ENCODE data around the gene RNF146.
"Not testable (repeated sequence)": the region's sequence is repeated elsewhere in the genome, so short reads cannot be mapped to it uniquely, and the experiment has no call there.

Gene RNF146

GRCh38 chr6:127288705-127289104 is 22.0 kb downstream of the RNF146 start:
- DNase-seq (ENCODE audit: low read depth): no peak

DNA sequence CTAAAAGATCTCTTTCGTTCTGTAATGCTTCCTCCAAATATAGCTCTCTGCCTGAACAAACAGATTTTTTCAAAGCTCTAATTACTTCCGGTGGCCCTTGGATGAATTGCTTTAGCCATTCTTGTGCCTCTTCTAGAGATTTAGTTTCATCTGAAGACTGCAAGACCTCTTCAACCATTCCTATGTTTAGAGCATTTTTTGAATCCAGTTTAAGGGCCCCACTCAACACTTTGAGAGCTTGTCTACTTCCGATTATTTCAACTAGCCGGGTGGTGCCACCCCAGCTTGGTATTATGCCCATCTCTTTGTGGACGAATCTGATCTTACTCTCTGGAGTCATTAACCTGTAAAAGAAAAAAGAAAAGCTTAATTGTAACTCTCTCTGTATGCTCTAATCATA is 23.3 kb downstream of the RNF146 start:
- no peak for DNase-seq (ENCODE audit: low read depth)

DNA sequence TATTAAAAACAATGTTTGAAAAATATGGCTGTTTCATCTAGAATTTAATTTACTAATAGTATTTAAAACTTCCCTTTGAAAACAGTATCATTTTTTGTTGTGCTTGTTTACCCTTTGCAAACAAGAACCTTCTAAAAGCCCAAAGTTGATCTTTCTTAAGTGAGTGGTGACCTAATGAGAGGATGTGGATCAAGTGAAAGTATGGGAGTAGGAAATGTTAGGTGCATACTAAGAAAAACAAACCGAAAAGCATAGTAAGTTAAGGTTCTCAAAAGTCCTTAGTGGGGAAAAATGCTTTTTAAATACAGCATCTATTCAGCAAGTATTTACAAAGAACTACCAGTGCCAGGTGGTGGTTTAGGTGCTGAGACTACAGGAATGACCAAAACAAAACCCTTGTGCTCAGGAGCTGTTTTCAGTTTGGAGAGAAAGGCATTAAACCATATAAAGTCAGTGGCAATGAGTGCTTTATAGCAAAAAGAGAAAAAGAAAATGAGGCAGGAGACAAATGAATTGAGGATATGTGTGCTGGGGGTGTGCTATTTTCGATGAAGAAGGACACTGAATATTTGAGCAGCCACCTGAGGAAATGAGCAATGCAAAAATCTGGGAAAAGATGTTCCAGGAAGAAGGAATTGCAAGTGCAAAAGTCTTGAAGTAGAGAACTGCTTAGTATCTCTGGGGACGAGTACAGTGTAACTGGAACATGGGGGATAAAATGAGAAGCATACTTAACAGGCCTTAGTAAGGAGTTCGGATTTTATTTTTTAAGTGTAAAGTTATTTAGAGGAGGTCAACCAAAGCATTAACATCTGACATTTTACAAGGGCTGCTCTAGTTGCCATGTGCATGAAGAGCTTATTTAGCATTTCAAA is 24.0 kb downstream of the RNF146 start:
- DNase-seq (ENCODE audit: low read depth): no peak

DNA sequence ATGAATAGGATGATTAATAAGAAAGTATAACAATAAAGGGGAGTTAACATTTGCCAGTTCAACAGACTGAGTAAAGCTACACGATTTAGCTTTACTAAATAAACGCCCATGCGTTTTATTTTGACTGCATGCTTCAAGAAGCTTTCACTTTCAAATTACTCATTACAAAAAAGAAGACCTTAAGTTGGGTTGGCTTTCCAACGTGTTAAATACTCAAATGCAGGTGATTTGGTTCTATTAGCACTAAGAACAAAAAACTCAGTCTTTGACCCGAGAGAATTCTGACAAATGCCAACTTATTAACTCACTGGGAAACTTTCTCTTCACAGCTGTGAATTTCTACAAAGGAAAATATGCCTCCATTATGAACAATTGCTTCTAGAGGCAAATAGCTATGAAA is 24.8 kb downstream of the RNF146 start:
- DNase-seq (ENCODE audit: low read depth): no peak

DNA sequence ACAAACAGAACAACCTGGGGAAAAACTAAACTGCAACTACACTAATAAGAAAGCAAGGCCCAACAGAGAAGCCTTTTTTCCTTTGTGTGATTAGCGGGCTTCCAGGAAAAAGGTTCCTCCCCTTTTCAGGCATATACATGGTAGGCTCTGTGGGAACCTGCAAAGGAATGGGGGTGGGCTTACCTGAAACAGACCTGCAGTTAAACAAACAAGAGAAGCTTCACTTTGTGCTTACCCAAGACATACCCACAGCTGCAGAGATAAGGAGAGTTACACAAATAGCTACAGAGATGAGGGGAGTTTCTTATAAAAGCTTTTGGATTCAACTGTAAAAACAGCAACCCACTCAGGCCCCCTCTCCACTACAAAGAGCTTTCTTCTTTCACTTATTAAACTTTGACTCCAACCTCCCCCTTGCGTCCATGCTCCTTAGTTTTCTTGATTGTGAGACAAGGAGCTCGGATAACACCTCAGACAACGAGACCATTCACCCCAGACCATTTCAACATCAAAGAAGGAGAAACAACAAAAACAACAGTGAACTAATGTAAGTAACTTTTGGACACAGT is 30.9 kb downstream of the RNF146 start:
- no peak for DNase-seq (ENCODE audit: low read depth)

DNA sequence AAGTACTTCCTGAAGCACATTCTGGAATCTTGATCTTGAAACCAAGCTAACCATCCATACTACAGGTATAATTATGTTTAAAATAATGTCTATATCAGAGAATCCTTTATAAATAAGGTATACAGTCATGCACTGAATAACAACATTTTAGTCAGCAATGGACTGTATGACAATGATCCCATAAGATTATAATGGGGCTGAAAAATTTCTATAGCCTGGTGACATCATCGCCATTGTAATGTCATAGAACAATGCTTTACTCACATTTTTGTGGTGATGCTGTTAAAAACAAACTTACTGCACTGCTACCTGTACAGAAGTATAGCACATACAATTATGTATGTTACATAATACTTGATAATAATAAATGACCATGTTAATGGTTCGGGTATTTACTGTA is 31.8 kb downstream of the RNF146 start:
- DNase-seq (ENCODE audit: low read depth): no peak

DNA sequence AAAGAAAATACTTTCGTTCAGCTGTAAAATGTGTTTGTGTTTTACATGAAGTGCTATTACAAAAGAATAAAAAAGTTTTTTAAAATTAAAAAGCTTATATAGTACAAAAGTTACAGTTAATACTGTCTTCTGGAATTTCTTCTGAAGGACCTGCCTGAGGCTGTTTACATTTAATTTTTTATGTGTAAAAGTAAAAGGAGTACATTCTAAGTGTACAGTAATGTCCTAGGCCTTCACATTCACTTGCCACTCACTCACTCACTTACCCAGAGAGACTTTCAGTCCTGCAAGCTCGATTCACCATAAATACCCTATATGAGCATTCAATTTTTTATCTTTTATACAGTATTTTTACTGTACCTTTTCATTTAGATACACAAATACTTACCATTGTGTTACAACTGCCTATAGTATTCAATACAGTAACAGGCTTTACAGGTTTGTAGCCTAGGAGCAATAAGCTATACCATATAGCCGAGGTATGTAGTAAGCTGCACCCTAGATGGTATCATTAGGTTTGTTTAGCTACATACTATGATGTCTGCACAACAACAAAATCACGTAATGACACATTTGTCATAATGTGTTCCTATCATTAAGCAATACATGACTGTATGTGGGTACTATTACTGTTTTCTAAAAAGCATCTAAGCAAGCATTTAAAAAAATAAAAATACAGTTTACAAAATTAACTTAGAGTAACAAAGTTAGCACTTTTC is 33.0 kb downstream of the RNF146 start:
- no peak for DNase-seq (ENCODE audit: low read depth)

DNA sequence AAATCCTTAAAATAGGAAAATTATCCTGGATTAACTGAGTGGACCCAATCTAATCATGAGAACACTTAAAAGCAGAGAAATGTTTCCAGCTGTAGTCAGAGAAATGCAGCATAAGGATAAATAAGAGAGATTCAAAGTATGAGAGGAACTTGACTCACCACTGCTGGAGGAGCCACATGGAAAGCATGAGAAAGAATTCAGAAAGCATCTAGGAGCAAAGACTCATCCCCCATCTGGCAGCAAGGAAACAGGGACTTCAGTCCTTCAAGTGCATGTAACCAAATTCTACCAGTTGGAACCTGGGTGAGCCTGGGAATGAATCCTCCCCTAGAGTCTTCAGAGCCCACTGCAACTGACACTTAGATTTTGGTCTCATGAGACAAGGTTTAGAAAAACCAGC is 33.7 kb downstream of the RNF146 start:
- DNase-seq (ENCODE audit: low read depth): no peak

DNA sequence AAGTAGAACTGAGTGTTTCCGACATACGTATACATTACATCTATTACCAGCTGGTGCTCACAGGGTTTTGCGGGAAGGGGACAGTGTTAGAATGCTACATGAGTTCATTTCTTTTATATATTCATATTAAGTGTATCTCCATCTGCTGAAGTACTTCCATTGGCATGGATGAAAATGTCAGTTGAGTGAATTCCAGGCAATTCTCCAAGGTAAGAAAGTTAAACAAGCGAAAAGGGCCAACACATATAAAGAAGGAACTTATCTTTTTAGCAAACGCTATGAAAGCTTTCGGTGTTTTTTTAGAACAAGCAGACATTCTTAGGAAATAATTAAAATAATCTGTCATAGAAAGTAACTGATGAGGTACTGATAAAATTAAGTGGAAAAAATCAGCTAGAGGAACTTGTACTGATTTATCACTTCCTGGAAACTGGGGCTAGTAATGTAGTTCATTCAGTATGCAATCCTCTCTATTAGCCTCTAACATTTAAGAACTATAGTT is 34.6 kb downstream of the RNF146 start:
- no peak for DNase-seq (ENCODE audit: low read depth)

GRCh38 chr6:127302728-127303660 is 36.3 kb downstream of the RNF146 start:
- DNase-seq (ENCODE audit: low read depth): no peak

GRCh38 chr6:127303917-127304316 is 37.3 kb downstream of the RNF146 start:
- no peak for DNase-seq (ENCODE audit: low read depth)

GRCh38 chr6:127305741-127306140 is 39.1 kb downstream of the RNF146 start:
- no peak for DNase-seq (ENCODE audit: low read depth)

DNA sequence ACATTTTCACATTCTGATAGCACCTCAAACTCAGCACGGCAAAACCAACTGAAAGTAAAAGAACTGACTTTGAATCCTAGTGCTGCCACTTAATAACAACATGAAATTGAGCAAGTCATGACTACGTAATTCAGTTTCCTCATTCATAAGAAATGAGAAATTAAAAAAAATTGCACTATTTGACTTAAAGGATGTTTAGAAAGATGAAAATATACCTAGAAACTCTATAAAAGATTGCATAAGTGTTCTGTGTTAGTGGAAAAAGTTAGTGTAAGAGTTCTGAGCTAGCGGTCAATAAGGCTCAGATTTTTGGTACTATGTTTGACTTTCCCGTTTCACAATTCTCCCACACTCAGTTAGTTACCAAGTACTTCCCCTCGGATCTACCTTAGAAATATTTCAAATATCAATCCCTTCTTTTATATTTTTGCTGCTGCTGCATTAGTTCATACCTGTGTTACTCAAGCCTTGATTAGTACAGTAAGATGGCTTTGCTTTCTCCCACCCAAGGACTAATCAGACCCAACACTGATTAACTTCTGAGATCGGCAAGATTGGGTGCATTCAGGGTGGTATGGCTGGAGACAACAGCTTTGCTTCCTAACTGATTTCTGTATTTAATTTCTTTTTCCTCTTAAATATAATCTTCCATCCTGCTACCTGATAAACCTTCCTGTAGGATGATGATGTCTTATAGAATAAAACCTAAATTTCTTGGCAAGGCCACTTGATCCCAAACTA is 50.9 kb downstream of the RNF146 start:
- DNase-seq (ENCODE audit: low read depth): no peak

DNA sequence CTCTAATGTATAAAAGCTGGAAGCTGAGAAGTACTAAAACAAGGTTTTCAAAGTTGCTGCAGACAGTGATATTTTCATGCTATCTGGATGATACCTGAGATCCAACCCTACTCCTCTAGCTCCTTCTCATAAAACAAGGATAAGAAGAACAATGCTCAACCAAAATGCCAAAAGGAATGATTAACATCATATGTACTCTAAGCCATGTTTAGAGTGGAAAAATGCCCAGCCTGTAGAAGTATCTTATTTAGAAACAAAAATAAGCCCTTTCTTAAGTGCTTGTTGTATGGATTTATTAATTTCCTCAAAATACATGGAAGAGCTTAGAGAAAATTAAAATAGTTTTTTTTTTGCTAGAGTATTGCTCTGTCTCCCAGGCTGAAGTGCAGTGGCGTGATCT is 53.0 kb downstream of the RNF146 start:
- no peak for DNase-seq (ENCODE audit: low read depth)

DNA sequence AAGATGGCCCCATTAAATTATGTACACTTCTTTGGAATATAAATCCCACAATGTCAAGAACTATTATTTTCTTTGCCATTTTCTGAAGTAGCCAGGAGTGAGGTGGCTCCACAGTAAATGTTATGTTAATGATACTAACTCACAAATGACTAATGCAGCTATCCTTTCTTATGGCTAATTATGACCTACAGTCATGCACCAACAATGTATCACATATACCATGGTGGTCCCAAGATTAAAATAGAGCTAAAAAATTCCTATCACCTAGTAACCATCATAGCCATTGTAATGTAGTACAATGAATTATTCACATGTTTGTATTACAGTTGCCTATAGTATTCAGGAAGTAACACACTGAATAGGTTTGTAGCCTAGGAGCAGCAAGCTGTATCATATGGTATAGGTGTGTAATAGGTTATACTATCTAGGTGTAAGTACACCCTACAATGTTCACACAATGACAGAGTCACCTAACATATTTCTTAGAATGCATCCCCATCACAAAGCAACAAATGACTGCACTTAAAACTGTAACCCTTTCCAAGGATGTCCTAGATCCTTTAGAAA is 61.5 kb downstream of the RNF146 start:
- no peak for DNase-seq (ENCODE audit: low read depth)

GRCh38 chr6:127331256-127331655 is 64.6 kb downstream of the RNF146 start:
- not testable (repeated sequence) for DNase-seq (ENCODE audit: low read depth)

DNA sequence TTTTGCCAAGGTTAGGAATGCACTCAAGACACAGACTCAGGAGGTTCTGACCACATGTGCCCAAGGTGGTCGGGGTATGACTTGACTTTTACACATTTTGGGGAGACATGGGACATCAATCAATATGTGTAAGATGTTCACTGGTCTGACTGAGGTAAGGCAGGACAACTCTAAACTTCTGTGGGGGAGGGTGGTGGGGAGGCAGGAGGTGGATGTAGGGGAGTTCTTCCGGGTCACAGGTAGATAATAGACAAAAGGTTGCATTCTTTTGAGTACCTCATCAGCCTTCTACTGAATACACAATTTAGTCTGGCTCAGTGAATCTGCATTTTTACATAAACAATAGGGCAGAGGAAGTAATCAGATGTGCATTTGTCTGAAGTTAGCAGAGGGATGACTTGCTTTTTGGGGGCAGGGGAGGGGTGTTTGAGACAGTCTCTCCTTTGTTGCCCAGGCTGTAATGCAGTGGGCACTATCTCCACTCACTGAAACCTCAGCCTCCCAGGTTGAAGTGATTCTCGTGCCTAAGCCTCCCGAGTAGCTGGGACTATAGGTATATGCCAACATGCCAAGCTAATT is 65.8 kb downstream of the RNF146 start:
- no peak for DNase-seq (ENCODE audit: low read depth)

Data from stimulated activated CD8-positive, alpha-beta memory T cell treated with anti-CD3 and anti-CD28 coated beads, Interleukin-7, amount 100 ng/mL, for 24 hours (primary cell).